Measurements from ENCODE around the gene NAA16.
"Not testable (repeated sequence)": the region's sequence is repeated elsewhere in the genome, so short reads cannot be mapped to it uniquely, and the experiment has no call there.

GRCh38 chr13:41423259-41423658 lies 112.2 kb downstream of the NAA16 start:
- not testable (repeated sequence) for TF ChIP-seq POLR2A (IDR thresholded peaks at IDR 0.05; ENCODE audit: low read depth, low read length); SMC3 (IDR thresholded peaks at IDR 0.05; ENCODE audit: low read depth, low read length); CTCF (conservative IDR thresholded peaks at IDR 0.05; ENCODE audit: low read depth, low read length); BHLHE40 (IDR thresholded peaks at IDR 0.05; ENCODE audit: low read depth, low read length); FOS (IDR thresholded peaks at IDR 0.05; ENCODE audit: low read depth, low read length); MAZ (IDR thresholded peaks at IDR 0.05; ENCODE audit: borderline replicate concordance, low read depth, low read length); CEBPB (IDR thresholded peaks at IDR 0.05; ENCODE audit: low read depth, low read length); ELK1 (IDR thresholded peaks at IDR 0.05; ENCODE audit: borderline replicate concordance, low read depth, low read length); MAFK (IDR thresholded peaks at IDR 0.05; ENCODE audit: low read depth, low read length); RCOR1 (IDR thresholded peaks at IDR 0.05; ENCODE audit: insufficient replicate concordance, low read length); RAD21 (IDR thresholded peaks at IDR 0.05; ENCODE audit: low read length); MXI1 (IDR thresholded peaks at IDR 0.05; ENCODE audit: borderline replicate concordance, low read depth, low read length)

Measured in IMR-90 (cell line).